PC-9 (cell line): ENCODE measurements around the gene PDPK1. TPM values are rescaled to one million over a fixed set of nuclear protein-coding genes. Genes with fewer than 3 reads are reported as not detected.
"Not testable (repeated sequence)": the region's sequence is repeated elsewhere in the genome, so short reads cannot be mapped to it uniquely, and the experiment has no call there.

Experiments used
- BruUV-seq: library from RNA; stranded (reverse); fragments of 400-500 nt; replicated peaks from 2 replicates; lab custom pipeline; 2021; lab: Mats Ljungman, UMichigan
- CTCF ChIA-PET: fragments of 300-600 bp; sonication (Branson Sonifier 250); formaldehyde crosslinking; loops from one replicate; lab custom pipeline; 2022; ENCODE audit warnings: antibody characterized with exemption; lab: Charles Lee
- POLR2A ChIA-PET: fragments of 300-600 bp; sonication (Branson Sonifier 250); formaldehyde crosslinking; loops from one replicate; lab custom pipeline; 2022; ENCODE audit warnings: antibody characterized with exemption; ENCODE audit not compliant: unreplicated experiment; lab: Charles Lee
- DNase-seq, 2 experiments: peaks; one replicate each; pipeline versions ENCODE4 v3.0.0 to v3.0.0-alpha.2; 2015 to 2022; ENCODE audit warnings: mixed read lengths in 1 of 2
- H2AFZ ChIP-seq: fragments of 200-600 bp; sonication (generic); 2 replicates; pipeline ENCODE4 v1.8.1; 2017; ENCODE audit warnings: antibody characterized with exemption
- H3F3A ChIP-seq: fragments of 200-600 bp; sonication (generic); 2 replicates; pipeline ENCODE4 v1.8.1; 2017; ENCODE audit warnings: antibody characterized with exemption, mild to moderate bottlenecking, low read depth; ENCODE audit not compliant: insufficient read depth
- H3K27ac ChIP-seq: fragments of 200-600 bp; sonication (generic); 2 replicates; pipeline ENCODE4 v1.6.1; 2016; ENCODE audit warnings: mixed run types
- H3K27me3 ChIP-seq: fragments of 200-600 bp; sonication (generic); 2 replicates; pipeline ENCODE4 v1.6.1; 2016; ENCODE audit warnings: low read depth, mixed run types; ENCODE audit not compliant: insufficient read depth
- H3K36me3 ChIP-seq: fragments of 200-600 bp; sonication (generic); 2 replicates; pipeline ENCODE4 v1.6.1; 2016; ENCODE audit warnings: low read depth, mixed run types
- H3K4me1 ChIP-seq: fragments of 200-600 bp; sonication (generic); replicated peaks from 2 replicates; pipeline ENCODE4 v1.6.1; 2016; ENCODE audit warnings: mixed run types; ENCODE audit not compliant: insufficient read depth
- H3K4me2 ChIP-seq: fragments of 200-600 bp; sonication (generic); 2 replicates; pipeline ENCODE4 v1.6.1; 2017; ENCODE audit warnings: mixed run types
- H3K4me3 ChIP-seq: fragments of 200-600 bp; sonication (generic); 2 replicates; pipeline ENCODE4 v1.6.1; 2016; ENCODE audit warnings: mixed run types
- H3K79me2 ChIP-seq: fragments of 200-600 bp; sonication (generic); 2 replicates; pipeline ENCODE4 v1.6.1; 2017; ENCODE audit warnings: low read depth, mixed run types
- H3K9me2 ChIP-seq: fragments of 200-600 bp; sonication (generic); 2 replicates; pipeline ENCODE4 v1.8.1; 2017; ENCODE audit warnings: mild to moderate bottlenecking; ENCODE audit not compliant: insufficient read depth
- H3K9me3 ChIP-seq: fragments of 200-600 bp; sonication (generic); 2 replicates; pipeline ENCODE4 v1.8.1; 2016; ENCODE audit warnings: low read depth; ENCODE audit not compliant: insufficient read depth
- H4K20me1 ChIP-seq: fragments of 200-600 bp; sonication (generic); 2 replicates; pipeline ENCODE4 v1.8.1; 2017; ENCODE audit not compliant: insufficient read depth
- CTCF ChIP-seq: fragments of 200-600 bp; sonication (generic); conservative IDR thresholded peaks from 2 replicates; pipeline ENCODE4 v1.6.1; 2017; ENCODE audit warnings: mixed run types, antibody characterized with exemption, mild to moderate bottlenecking, moderate library complexity
- intact Hi-C: fragments of 100-400 bp; cut with micrococcal nuclease; formaldehyde crosslinking; loops from one replicate; pipeline ENCODE4 v1.10.0; 2022; ENCODE audit not compliant: unreplicated experiment
- total RNA-seq: library from RNA; stranded (reverse); gene quantifications from 2 replicates; pipeline ENCODE4 v1.2.3, GENCODE V29; 2021

The PDPK1 gene
- total RNA-seq, 1 experiment from 2014 or later: 46.8 TPM

DNA sequence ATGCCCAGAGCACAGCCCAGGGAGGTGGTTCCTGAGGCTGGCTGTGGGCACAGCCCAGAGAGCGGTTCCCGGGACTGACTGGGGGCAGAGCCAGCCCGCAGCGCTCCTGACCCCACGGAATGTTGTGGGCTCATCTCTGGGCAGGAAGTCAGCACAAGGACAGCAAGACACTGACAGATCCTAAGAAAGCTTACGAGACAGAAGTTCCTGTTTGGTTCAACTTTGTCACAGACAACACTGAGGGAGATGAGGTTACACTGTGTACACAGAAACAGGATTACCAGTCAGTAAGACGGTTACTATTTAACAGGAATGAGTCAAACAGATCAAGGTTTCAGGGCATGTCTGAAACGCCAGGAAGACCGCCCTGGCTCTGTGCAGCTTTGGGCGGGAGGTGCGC lies 93.4 kb downstream of the PDPK1 start:
- H3K79me2 ChIP-seq, H3K9me3 ChIP-seq, BruUV-seq, H4K20me1 ChIP-seq, H3K4me1 ChIP-seq, H3K36me3 ChIP-seq, DNase-seq, H3K9me2 ChIP-seq, H3K4me2 ChIP-seq, H2AFZ ChIP-seq, H3F3A ChIP-seq, CTCF ChIA-PET, H3K4me3 ChIP-seq, H3K27me3 ChIP-seq, H3K27ac ChIP-seq, POLR2A ChIA-PET, intact Hi-C loops: not testable (repeated sequence)

DNA sequence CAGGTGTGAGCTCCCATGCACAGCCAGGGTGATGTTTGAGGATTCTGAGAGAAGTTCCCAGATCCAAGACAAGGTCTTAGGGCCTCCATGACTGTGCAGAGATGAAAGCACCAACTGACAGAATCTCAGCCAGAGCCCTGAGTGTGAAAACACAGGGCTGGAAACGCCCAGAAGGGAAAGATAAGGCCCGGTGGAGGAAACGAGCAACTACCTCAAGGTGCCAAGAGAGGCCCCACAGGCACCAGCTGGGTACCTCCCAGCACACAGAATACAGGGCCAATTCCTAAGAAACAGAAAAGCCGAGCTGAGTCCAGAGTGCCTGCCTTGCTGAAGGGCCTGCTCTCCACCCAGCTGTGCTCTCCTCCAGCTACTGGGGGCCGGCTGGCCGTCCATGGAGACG lies 94.5 kb downstream of the PDPK1 start:
- CTCF ChIA-PET, DNase-seq: not testable (repeated sequence)
- BruUV-seq: TSS peak; percentile 8

DNA sequence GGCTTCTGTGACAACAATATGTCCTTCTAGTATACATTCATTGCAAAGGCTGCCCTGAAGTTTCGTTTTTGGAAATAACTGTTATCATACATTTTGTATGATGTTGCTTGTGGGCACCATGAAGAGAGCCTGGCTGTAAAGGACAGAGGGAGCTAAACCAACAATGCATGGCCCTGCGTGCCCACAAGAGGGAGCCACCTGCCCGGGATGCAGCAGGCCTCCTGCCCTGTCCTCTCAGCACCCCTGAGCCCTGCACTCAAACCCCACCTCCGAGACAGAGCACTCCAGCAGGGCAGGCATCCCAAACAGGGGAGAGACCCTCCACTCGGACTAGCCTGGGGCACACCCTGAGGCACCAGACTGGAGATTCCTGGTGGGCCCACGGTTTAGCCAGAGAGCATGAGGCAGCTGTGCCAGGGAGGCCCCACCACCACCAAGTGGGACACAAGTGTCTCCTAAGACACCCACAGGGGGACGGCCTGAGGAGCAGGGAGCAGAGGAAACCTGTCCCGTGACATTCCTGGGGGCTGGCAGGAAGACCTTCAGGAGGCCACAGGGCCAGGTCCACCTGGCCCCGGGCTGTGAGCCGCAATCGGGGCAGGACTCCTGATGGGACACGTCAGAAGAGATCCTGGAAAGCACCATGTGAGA lies 101.4 kb downstream of the PDPK1 start:
- H2AFZ ChIP-seq, H3K4me1 ChIP-seq, H4K20me1 ChIP-seq, H3K36me3 ChIP-seq, H3K9me2 ChIP-seq, H3K4me2 ChIP-seq, H3K27ac ChIP-seq, CTCF ChIA-PET, POLR2A ChIA-PET, H3K9me3 ChIP-seq, BruUV-seq, H3K27me3 ChIP-seq, H3K4me3 ChIP-seq, H3K79me2 ChIP-seq, intact Hi-C loops, H3F3A ChIP-seq: not testable (repeated sequence)
- TF ChIP-seq CTCF: peak; percentile 60
- peak in 1 of 2 experiments; percentile 84 for DNase-seq

More for the DNA sequence above, 94.5 kb downstream of the PDPK1 start:
- H3K9me2 ChIP-seq, H3K4me1 ChIP-seq, H3K27me3 ChIP-seq, H3K36me3 ChIP-seq, H4K20me1 ChIP-seq, POLR2A ChIA-PET, H2AFZ ChIP-seq, H3K27ac ChIP-seq, H3K4me3 ChIP-seq, H3K79me2 ChIP-seq, H3F3A ChIP-seq, H3K4me2 ChIP-seq, intact Hi-C loops, H3K9me3 ChIP-seq: not testable (repeated sequence)

DNA sequence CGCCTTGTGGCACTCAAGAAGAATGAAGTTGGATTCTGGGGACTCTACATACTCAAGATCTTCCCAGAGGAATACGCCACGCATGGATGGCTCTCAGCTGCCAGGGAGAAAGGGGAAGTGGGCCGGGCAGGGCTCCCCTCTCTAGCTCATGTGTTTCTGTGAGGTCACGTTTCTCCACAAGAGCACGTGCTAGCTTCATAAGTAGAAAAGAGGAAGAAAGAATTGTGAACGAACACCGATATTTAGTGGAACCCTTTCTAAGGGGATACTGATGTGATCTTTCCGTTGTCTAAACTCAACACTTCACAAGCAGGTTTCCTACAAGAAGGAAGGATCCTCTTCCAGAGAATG lies 101.9 kb downstream of the PDPK1 start:
- CTCF ChIA-PET, H3K4me3 ChIP-seq, intact Hi-C loops, H3K27me3 ChIP-seq, H4K20me1 ChIP-seq, H3K4me1 ChIP-seq, H3F3A ChIP-seq, H3K79me2 ChIP-seq, H3K36me3 ChIP-seq, POLR2A ChIA-PET, BruUV-seq, DNase-seq, H3K27ac ChIP-seq, H3K4me2 ChIP-seq, H2AFZ ChIP-seq, H3K9me2 ChIP-seq, H3K9me3 ChIP-seq: not testable (repeated sequence)

DNA sequence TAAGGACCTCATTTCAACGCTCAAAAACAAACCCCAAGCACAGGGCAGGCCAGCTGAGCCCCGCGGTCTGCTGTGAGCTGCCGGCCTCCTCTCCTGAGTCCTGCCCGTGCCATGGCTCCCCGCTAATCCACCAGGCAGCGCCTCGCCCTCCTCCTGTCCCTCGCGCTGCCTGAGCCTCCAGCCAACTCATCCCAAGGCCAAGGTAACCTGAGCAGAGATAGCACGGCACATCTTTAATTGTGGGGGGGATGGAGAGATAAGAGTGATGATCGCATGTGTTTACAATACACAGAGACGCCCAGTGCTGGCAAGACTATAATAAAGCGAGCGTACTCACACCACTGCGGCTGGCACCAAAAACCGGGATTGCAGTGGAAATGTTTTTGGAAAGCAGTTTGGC lies 104.7 kb downstream of the PDPK1 start:
- H3K4me2 ChIP-seq, H3K36me3 ChIP-seq, H2AFZ ChIP-seq, BruUV-seq, H3K79me2 ChIP-seq, H3K4me1 ChIP-seq, H4K20me1 ChIP-seq, POLR2A ChIA-PET, H3K9me2 ChIP-seq, DNase-seq, intact Hi-C loops, H3F3A ChIP-seq, H3K27ac ChIP-seq, H3K27me3 ChIP-seq, CTCF ChIA-PET, H3K4me3 ChIP-seq, H3K9me3 ChIP-seq: not testable (repeated sequence)

DNA sequence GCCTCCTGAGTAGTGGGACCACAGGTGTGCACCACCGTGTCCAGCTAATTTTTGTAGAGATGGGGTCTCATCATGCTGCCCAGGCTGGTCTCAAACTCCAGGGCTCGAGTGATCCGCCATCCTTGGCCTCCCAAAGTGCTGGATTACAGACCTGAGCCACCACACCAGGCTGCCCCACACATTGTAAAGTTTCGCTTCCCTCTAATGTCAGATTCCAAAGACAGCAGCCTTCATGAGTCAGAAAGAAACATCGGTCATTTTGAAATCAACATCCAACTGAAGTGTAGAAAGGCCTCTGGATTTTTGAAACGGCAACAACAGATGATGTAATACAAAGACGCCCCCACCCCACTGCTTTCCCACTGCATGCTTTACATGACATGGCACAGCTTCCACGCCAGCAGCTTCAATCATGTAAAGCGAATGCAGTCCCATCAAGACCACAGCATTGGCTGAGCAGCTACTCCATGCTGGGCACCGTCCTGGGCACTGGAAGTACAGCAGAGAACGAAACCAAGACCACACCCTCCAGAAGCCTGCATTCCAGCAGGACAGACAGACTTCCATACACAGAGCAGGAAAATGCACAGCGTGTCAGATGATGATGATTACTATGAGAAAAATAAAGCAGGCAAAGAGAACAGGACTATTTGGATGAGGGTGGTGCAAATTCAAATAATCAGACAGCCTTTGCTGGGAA lies 107.1 kb downstream of the PDPK1 start:
- intact Hi-C loops: not testable (repeated sequence)

More for the DNA sequence above, 107.1 kb downstream of the PDPK1 start:
- DNase-seq, H2AFZ ChIP-seq, H3K9me3 ChIP-seq, BruUV-seq, H3F3A ChIP-seq, POLR2A ChIA-PET, H3K4me1 ChIP-seq, H3K4me3 ChIP-seq, H3K27me3 ChIP-seq, CTCF ChIA-PET, H4K20me1 ChIP-seq, H3K27ac ChIP-seq, H3K9me2 ChIP-seq, H3K79me2 ChIP-seq, H3K4me2 ChIP-seq, H3K36me3 ChIP-seq: not testable (repeated sequence)
